Measurements from ENCODE around the gene ZNF296.
A peak's percentile ranks its signal among the peaks of the same experiment; 100 is the strongest.
"Not testable (repeated sequence)": the region's sequence is repeated elsewhere in the genome, so short reads cannot be mapped to it uniquely, and the experiment has no call there.

ZNF296 gene

GRCh38 chr19:45122832-45123231 lies 46.6 kb upstream of the ZNF296 start:
- peaks cover 21% of the 10 kb centered on the region for H3K4me1 ChIP-seq (ENCODE audit: low read length)
- H3K9me3 ChIP-seq (replicated peaks; ENCODE audit: insufficient read depth, low read length): no peaks in the 10 kb centered on the region
- DNase-seq: no peak
- no peaks in the 10 kb centered on the region for H4K20me1 ChIP-seq (ENCODE audit: insufficient read depth, low read length)
- peaks cover 16% of the 10 kb centered on the region for H3F3A ChIP-seq (ENCODE audit: insufficient read depth, low read length)
- H3K9me2 ChIP-seq (replicated peaks; ENCODE audit: insufficient read depth, low read length): no peaks in the 10 kb centered on the region
- H3K36me3 ChIP-seq (replicated peaks; ENCODE audit: insufficient read depth, low read length): no peaks in the 10 kb centered on the region
- H3K9ac ChIP-seq (ENCODE audit: low read length): no peak overlapping the region
- peaks cover 90% of the 10 kb centered on the region for H3K79me2 ChIP-seq (ENCODE audit: low read length)
- H3K27ac ChIP-seq (ENCODE audit: low read length): no peak overlapping the region
- no peak overlapping the region for H2AFZ ChIP-seq (ENCODE audit: low read length)
- H3K4me2 ChIP-seq (ENCODE audit: low read depth, low read length): no peak overlapping the region
- H3K27me3 ChIP-seq (replicated peaks; ENCODE audit: insufficient read depth, low read length): no peaks in the 10 kb centered on the region
- TF ChIP-seq EZH2 (optimal IDR thresholded peaks at IDR 0.05; ENCODE audit: low read depth, low read length) (no peak), CTCF (IDR thresholded peaks at IDR 0.05; ENCODE audit: low read length) (no peak), EZH2phosphoT487 (IDR thresholded peaks at IDR 0.05; ENCODE audit: low read length) (no peak)
- no peak overlapping the region for H3K4me3 ChIP-seq (ENCODE audit: low read length)

GRCh38 chr19:45121827-45122345 lies 45.6 kb upstream of the ZNF296 start:
- no peak for TF ChIP-seq EZH2 (optimal IDR thresholded peaks at IDR 0.05; ENCODE audit: low read depth, low read length)
- no peak for TF ChIP-seq EZH2phosphoT487 (IDR thresholded peaks at IDR 0.05; ENCODE audit: low read length)
- TF ChIP-seq CTCF (IDR thresholded peaks at IDR 0.05; ENCODE audit: low read length): no peak
- H3F3A ChIP-seq (ENCODE audit: insufficient read depth, low read length): peaks cover 23% of the 10 kb centered on the region
- H3K4me2 ChIP-seq (ENCODE audit: low read depth, low read length): no peak overlapping the region
- no peak overlapping the region for H2AFZ ChIP-seq (ENCODE audit: low read length)
- H3K27ac ChIP-seq (ENCODE audit: low read length): no peak overlapping the region
- no peak overlapping the region for H3K9ac ChIP-seq (ENCODE audit: low read length)
- no peaks in the 10 kb centered on the region for H4K20me1 ChIP-seq (ENCODE audit: insufficient read depth, low read length)
- no peaks in the 10 kb centered on the region for H3K27me3 ChIP-seq (replicated peaks; ENCODE audit: insufficient read depth, low read length)
- no peaks in the 10 kb centered on the region for H3K9me3 ChIP-seq (replicated peaks; ENCODE audit: insufficient read depth, low read length)
- H3K36me3 ChIP-seq (replicated peaks; ENCODE audit: insufficient read depth, low read length): no peaks in the 10 kb centered on the region
- no peak overlapping the region for H3K4me3 ChIP-seq (ENCODE audit: low read length)
- DNase-seq: no peak
- peaks cover 27% of the 10 kb centered on the region for H3K4me1 ChIP-seq (ENCODE audit: low read length)
- H3K79me2 ChIP-seq (ENCODE audit: low read length): peaks cover 88% of the 10 kb centered on the region
- H3K9me2 ChIP-seq (replicated peaks; ENCODE audit: insufficient read depth, low read length): no peaks in the 10 kb centered on the region

- Histone ChIP-seq H4K20me1 (ENCODE audit: insufficient read depth, low read length) (peaks cover 2% of the 10 kb centered on the region), H3K9me3 (replicated peaks; ENCODE audit: insufficient read depth, low read length) (no peaks in the 10 kb centered on the region), H3K4me1 (ENCODE audit: low read length) (peaks cover 28% of the 10 kb centered on the region), H3K9ac (ENCODE audit: low read length) (no peak overlapping the region), H3F3A (ENCODE audit: insufficient read depth, low read length) (peaks cover 30% of the 10 kb centered on the region), H3K79me2 (ENCODE audit: low read length) (peaks cover 87% of the 10 kb centered on the region), H3K4me2 (ENCODE audit: low read depth, low read length) (peak overlapping the region; percentile 75; the same call in 1 of the 2 replicates), H2AFZ (ENCODE audit: low read length) (no peak overlapping the region), H3K36me3 (replicated peaks; ENCODE audit: insufficient read depth, low read length) (no peaks in the 10 kb centered on the region), H3K9me2 (replicated peaks; ENCODE audit: insufficient read depth, low read length) (no peaks in the 10 kb centered on the region), H3K27me3 (replicated peaks; ENCODE audit: insufficient read depth, low read length) (no peaks in the 10 kb centered on the region), H3K4me3 (ENCODE audit: low read length) (no peak overlapping the region; the same call in 1 of the 2 replicates), H3K27ac (ENCODE audit: low read length) (peak overlapping the region; percentile 88; the same call in 1 of the 2 replicates)
- TF ChIP-seq CTCF (IDR thresholded peaks at IDR 0.05; ENCODE audit: low read length): no peak
- no peak for TF ChIP-seq EZH2phosphoT487 (IDR thresholded peaks at IDR 0.05; ENCODE audit: low read length)
- no peak for DNase-seq
Measured at GRCh38 chr19:45119582-45119981, 43.3 kb upstream of the ZNF296 start.

- Histone ChIP-seq H3K4me2 (ENCODE audit: low read depth, low read length) (peak overlapping the region; percentile 75), H3K27ac (ENCODE audit: low read length) (peak overlapping the region; percentile 88), H3K79me2 (ENCODE audit: low read length) (peaks cover 87% of the 10 kb centered on the region), H3K4me1 (ENCODE audit: low read length) (peaks cover 28% of the 10 kb centered on the region), H3F3A (ENCODE audit: insufficient read depth, low read length) (peaks cover 30% of the 10 kb centered on the region), H3K9ac (ENCODE audit: low read length) (peak overlapping the region; percentile 53), H3K4me3 (ENCODE audit: low read length) (peak overlapping the region; percentile 29)
- DNase-seq: peak; percentile 70
- H3K9me2 ChIP-seq (replicated peaks; ENCODE audit: insufficient read depth, low read length); H3K9me3 ChIP-seq (replicated peaks; ENCODE audit: insufficient read depth, low read length); H3K36me3 ChIP-seq (replicated peaks; ENCODE audit: insufficient read depth, low read length); H4K20me1 ChIP-seq (ENCODE audit: insufficient read depth, low read length); H2AFZ ChIP-seq (ENCODE audit: low read length); H3K27me3 ChIP-seq (replicated peaks; ENCODE audit: insufficient read depth, low read length): not testable (repeated sequence)
Measured at GRCh38 chr19:45118591-45119355, 42.5 kb upstream of the ZNF296 start.

Data from MM.1S (cell line).